ENCODE data around the gene MYL9. TPM values are rescaled to one million over a fixed set of nuclear protein-coding genes. Genes with fewer than 3 reads are reported as not detected.

Gene MYL9
- total RNA-seq, 4 donors from 2014 or later: 34.2 to 99.0 (median 58.2) TPM

- Histone ChIP-seq H3K27ac (no peak overlapping the region), H3K27me3 (no peaks in the 10 kb centered on the region)
- TF ChIP-seq POLR2A (IDR thresholded peaks at IDR 0.05) (no peak), CTCF (IDR thresholded peaks at IDR 0.05) (no peak)
These were observed 28.6 kb downstream of the MYL9 start for GRCh38 chr20:36569847-36570429.

GRCh38 chr20:36571564-36572504 lies 30.5 kb downstream of the MYL9 start:
- no peak overlapping the region for H3K4me3 ChIP-seq
- no peaks in the 10 kb centered on the region for H3K36me3 ChIP-seq
- peaks cover 0 to 30% (median 5%) of the 10 kb centered on the region in 4 donors for H3K4me1 ChIP-seq
- peak overlapping the region; percentile 88 to 99 (median 96) for H3K27ac ChIP-seq
- no peak for DNase-seq
- H3K9me3 ChIP-seq: peaks cover 0 to 4% (median 0%) of the 10 kb centered on the region in 4 donors
- TF ChIP-seq CTCF (IDR thresholded peaks at IDR 0.05) (no peak), POLR2A (IDR thresholded peaks at IDR 0.05) (no peak)
- H3K27me3 ChIP-seq: no peaks in the 10 kb centered on the region

More at GRCh38 chr20:36569847-36570429, 28.6 kb downstream of the MYL9 start:
- no peak overlapping the region for H3K4me3 ChIP-seq
- DNase-seq: no peak
- no peaks in the 10 kb centered on the region for H3K36me3 ChIP-seq
- H3K9me3 ChIP-seq: peaks cover 0 to 4% (median 0%) of the 10 kb centered on the region in 4 donors
- H3K4me1 ChIP-seq: peaks cover 0 to 15% (median 3%) of the 10 kb centered on the region in 4 donors

- peak in 2 of 3 donors; percentile 39 to 67 for DNase-seq
- peaks cover 0 to 4% (median 0%) of the 10 kb centered on the region in 4 donors for H3K9me3 ChIP-seq
- H3K4me3 ChIP-seq: peak overlapping the region; percentile 65 to 94 (median 88)
- H3K4me1 ChIP-seq: peaks cover 0 to 30% (median 5%) of the 10 kb centered on the region in 4 donors
- H3K27ac ChIP-seq: peak overlapping the region; percentile 88 to 99 (median 96)
- TF ChIP-seq POLR2A (IDR thresholded peaks at IDR 0.05): no peak
- no peak for TF ChIP-seq CTCF (IDR thresholded peaks at IDR 0.05)
- no peaks in the 10 kb centered on the region for H3K36me3 ChIP-seq
- H3K27me3 ChIP-seq: no peaks in the 10 kb centered on the region
These were observed 31.4 kb downstream of the MYL9 start for GRCh38 chr20:36572701-36573102.

GRCh38 chr20:36573103-36573797 lies 31.9 kb downstream of the MYL9 start, which contains the start of gene TGIF2:
TGIF2 (plus strand) TSS chr20:36573597; CDS start chr20:36578775, 5,178 bp downstream.
- peak; percentile 82 to 94 (median 91) for DNase-seq
- peak within 1 kb of the TSS; percentile 65 to 94 (median 88) for H3K4me3 ChIP-seq
- TF ChIP-seq CTCF (IDR thresholded peaks at IDR 0.05): no peak
- H3K27me3 ChIP-seq: no peaks in the 10 kb centered on the region
- peaks cover 0 to 30% (median 5%) of the 10 kb centered on the region in 4 donors for H3K4me1 ChIP-seq
- H3K36me3 ChIP-seq: no peaks in the 10 kb centered on the region
- peak within 1 kb of the TSS; percentile 88 to 99 (median 96) for H3K27ac ChIP-seq
- H3K9me3 ChIP-seq: peaks cover 0 to 4% (median 0%) of the 10 kb centered on the region in 4 donors

GRCh38 chr20:36573798-36574365 lies 32.6 kb downstream of the MYL9 start:
- DNase-seq: peak; percentile 57 to 74 (median 59)
- Histone ChIP-seq H3K4me3 (peak overlapping the region; percentile 65 to 94 (median 88)), H3K27ac (peak overlapping the region; percentile 88 to 99 (median 96)), H3K4me1 (peaks cover 0 to 30% (median 5%) of the 10 kb centered on the region in 4 donors), H3K27me3 (no peaks in the 10 kb centered on the region), H3K9me3 (peaks cover 0 to 4% (median 0%) of the 10 kb centered on the region in 4 donors), H3K36me3 (peaks cover 0 to 4% (median 0%) of the 10 kb centered on the region in 3 donors)
- TF ChIP-seq CTCF (IDR thresholded peaks at IDR 0.05): peak in 1 of 6 experiments; percentile 8
- TF ChIP-seq POLR2A (IDR thresholded peaks at IDR 0.05): no peak

Data from Peyer's patch (tissue), 4 donors.